Measurements from ENCODE around the gene JPH4.

DNA sequence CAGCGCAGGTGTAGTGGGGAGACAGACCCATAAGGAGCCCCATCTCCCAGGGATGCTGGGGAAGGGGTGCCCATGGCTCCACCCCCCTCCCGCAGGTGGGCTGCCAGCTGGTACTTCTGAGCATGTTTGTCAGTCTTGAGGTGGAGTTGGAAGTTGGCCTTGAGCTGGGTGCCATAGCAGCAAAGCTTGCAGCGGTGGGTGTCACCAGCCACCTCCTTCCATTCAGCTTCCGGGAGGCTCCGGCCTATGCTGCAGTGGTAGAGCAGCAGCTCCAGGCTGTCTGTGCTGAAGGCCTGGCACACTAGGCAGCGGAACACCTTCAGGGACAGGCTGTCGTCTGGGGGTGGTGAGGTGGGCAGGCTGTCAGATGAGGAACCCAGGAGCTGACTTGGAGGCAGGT lies 45.9 kb downstream of the JPH4 start:
- TF ChIP-seq CTCF (IDR thresholded peaks at IDR 0.05 in 4 of 5, conservative IDR thresholded peaks at IDR 0.05 in 1 of 5) (no peak), POLR2A (IDR thresholded peaks at IDR 0.05) (no peak)

Data from gastrocnemius medialis (tissue), 4 donors.